Psoas muscle (tissue), 8 donors: ENCODE data around the gene RGS2. TPM values are rescaled to one million over a fixed set of nuclear protein-coding genes. Genes with fewer than 3 reads are reported as not detected.

Experiments
- ATAC-seq, 4 donors: fragments of 200-7000 bp; cut with Tn5 transposase; one replicate each; pipeline ENCODE4 v1.9.1; 2020; ENCODE audit warnings: moderate library complexity in 3 of 4, mild to moderate bottlenecking in 2 of 4
- DNase-seq, 2 donors: peaks; one replicate each; pipeline ENCODE4 v3.0.0-alpha.2; 2020
- H3K27ac ChIP-seq: fragments of 200-600 bp; one replicate; pipeline ENCODE4 v1.8.0; 2022
- H3K27me3 ChIP-seq, 3 donors: fragments of 200-600 bp in 1 of 3; one replicate each; pipeline versions ENCODE4 v1.6.1 to v1.8.0; 2013 to 2022; ENCODE audit warnings: low read length in 2 of 3, mild to moderate bottlenecking in 2 of 3, moderate library complexity in 1 of 3; ENCODE audit not compliant: insufficient read depth in 3 of 3
- H3K36me3 ChIP-seq, 2 donors: fragments of 200-600 bp in 1 of 2; one replicate each; pipeline versions ENCODE4 v1.6.1 to v1.8.0; 2013 to 2022; ENCODE audit warnings: low read depth in 1 of 2, mild to moderate bottlenecking in 1 of 2, moderate library complexity in 1 of 2; ENCODE audit not compliant: insufficient read depth in 1 of 2
- H3K4me1 ChIP-seq: fragments of 200-600 bp; one replicate; pipeline ENCODE4 v1.8.0; 2022
- H3K4me3 ChIP-seq: fragments of 200-600 bp; one replicate; pipeline ENCODE4 v1.8.0; 2022; ENCODE audit warnings: mild to moderate bottlenecking
- H3K9me3 ChIP-seq: fragments of 200-600 bp; one replicate; pipeline ENCODE4 v1.8.0; 2022
- CTCF ChIP-seq: fragments of 200-600 bp; IDR thresholded peaks from one replicate; pipeline ENCODE4 v1.8.0; 2022; ENCODE audit warnings: antibody characterized with exemption
- WGBS, 3 donors: extraction: QIAGEN DNeasy Blood & Tissue Kit; methylation state at CpG; one replicate each; pipeline versions ENCODE4 v1.1.6 to v1.1.7; 2013; 5-methylcytosine and 5-hydroxymethylcytosine counted together
- intact Hi-C, 2 donors: fragments of 100-400 bp; cut with DNase I; formaldehyde crosslinking; loops; one replicate each; pipeline versions ENCODE4 v1.11.0 to v1.14.2; 2022
- polyA plus RNA-seq, 3 donors: library from polyadenylated mRNA; stranded (reverse); fragments of 200-250 nt; gene quantifications; one replicate each; pipeline ENCODE4 v1.2.3, GENCODE V29; 2013
- total RNA-seq, 4 donors: library from RNA; stranded (reverse); fragmentation: NEBNext Ultra II Directional in 2 of 4; extraction: Animal tissue kit (Norgen Biotek cat#: 25700) in 2 of 4; gene quantifications; one replicate each; pipeline versions ENCODE4 v1.2.1 to v1.2.4, GENCODE V29; 2021 to 2023
- donor health status: healthy with polysubstance abuse.
- donor health status: DM: no; HTN: no; CAD: no; lungs with moderate emphysema.
- donor health status: Bipolar disorder and iron deficiency.
- donor health status: healthy.
- donor health status: DM: yes; HTN: yes; CAD: no.
- donor health status: DM: no; HTN: no; CAD: no.
- donor health status: DM: no; HTN: no; CAD: no.
- donor health status: DM: yes; HTN: yes; CAD: no.

The RGS2 gene
- total and polyA plus RNA-seq, 7 donors, result 1.9 to 47.6 (median 3.9) TPM

GRCh38 chr1:192839162-192840066 is 30.6 kb downstream of the RGS2 start:
- H3K4me3 ChIP-seq, result no peak overlapping the region
- WGBS, 3 donors, result 76 to 81% (median 77%) methylated on average over 9 of the region's 9 CpGs
- intact Hi-C loops, result no loop called here
- H3K4me1 ChIP-seq, result no peaks in the 10 kb centered on the region
- DNase-seq (no peak), ATAC-seq (no peak)
- H3K27me3 ChIP-seq, result no peaks in the 10 kb centered on the region
- no peaks in the 10 kb centered on the region for H3K9me3 ChIP-seq
- no peak overlapping the region for H3K27ac ChIP-seq
- TF ChIP-seq CTCF, result no peak
- H3K36me3 ChIP-seq, result no peaks in the 10 kb centered on the region

- DNase-seq (no peak), ATAC-seq (no peak)
- intact Hi-C loops, result no loop called here
- Histone ChIP-seq H3K9me3 (no peaks in the 10 kb centered on the region), H3K27ac (no peak overlapping the region), H3K27me3 (no peaks in the 10 kb centered on the region), H3K4me3 (no peak overlapping the region), H3K4me1 (no peaks in the 10 kb centered on the region), H3K36me3 (no peaks in the 10 kb centered on the region)
- TF ChIP-seq CTCF, result no peak
- WGBS, 3 donors, result 78 to 94% (median 94%) methylated on average over 1 of the region's 1 CpG
Observed at GRCh38 chr1:192844360-192844759, 35.5 kb downstream of the RGS2 start.

- H3K36me3 ChIP-seq, result no peaks in the 10 kb centered on the region
- intact Hi-C loops, result no loop called here
- no peak for TF ChIP-seq CTCF
- 74 to 87% (median 77%) methylated on average over 2 of the region's 2 CpGs for WGBS, 3 donors
- no peaks in the 10 kb centered on the region for H3K9me3 ChIP-seq
- ATAC-seq (no peak), DNase-seq (no peak)
- no peaks in the 10 kb centered on the region for H3K4me1 ChIP-seq
- no peaks in the 10 kb centered on the region for H3K27me3 ChIP-seq
- no peak overlapping the region for H3K4me3 ChIP-seq
- no peak overlapping the region for H3K27ac ChIP-seq
Observed at GRCh38 chr1:192846950-192847349, 38.1 kb downstream of the RGS2 start.

GRCh38 chr1:192849011-192849410 is 40.2 kb downstream of the RGS2 start:
- WGBS, 3 donors, result 23 to 41% (median 31%) methylated on average over 1 of the region's 1 CpG
- ATAC-seq, result no peak
- Histone ChIP-seq H3K4me1 (no peaks in the 10 kb centered on the region), H3K4me3 (no peak overlapping the region), H3K36me3 (no peaks in the 10 kb centered on the region), H3K27ac (no peak overlapping the region), H3K9me3 (no peaks in the 10 kb centered on the region), H3K27me3 (peaks cover 0 to 2% (median 0%) of the 10 kb centered on the region in 3 donors)
- DNase-seq, result no peak
- TF ChIP-seq CTCF, result no peak
- intact Hi-C loops, result no loop called here
